DOHH2 (cell line): ENCODE measurements around the gene TLE7.

Source experiments
- H3F3A ChIP-seq: fragments of 200-600 bp; sonication (generic), shearing (Covaris generic); 2 replicates; pipeline ENCODE4 v1.6.0; 2016; ENCODE audit warnings: antibody characterized with exemption, mild to moderate bottlenecking; ENCODE audit not compliant: control insufficient read depth, insufficient read depth
- H3K27ac ChIP-seq: fragments of 200-600 bp; sonication (generic); 2 replicates; pipeline ENCODE4 v1.5.1; 2014; ENCODE audit warnings: low read depth, mild to moderate bottlenecking, low read length, moderate library complexity
- H3K27me3 ChIP-seq: fragments of 200-600 bp; sonication (generic); 2 replicates; pipeline ENCODE4 v1.6.1; 2014; ENCODE audit warnings: mild to moderate bottlenecking, low read length, mixed read lengths; ENCODE audit not compliant: control insufficient read depth
- H3K36me3 ChIP-seq: fragments of 200-600 bp; sonication (generic); 2 replicates; pipeline ENCODE4 v1.6.1; 2014; ENCODE audit warnings: mild to moderate bottlenecking, low read length, moderate library complexity, mixed read lengths; ENCODE audit not compliant: control insufficient read depth
- H3K4me1 ChIP-seq: fragments of 200-600 bp; sonication (generic); 2 replicates; pipeline ENCODE4 v1.6.1; 2014; ENCODE audit warnings: mild to moderate bottlenecking, low read length, mixed read lengths; ENCODE audit not compliant: control insufficient read depth
- H3K4me2 ChIP-seq: fragments of 200-600 bp; sonication (generic); 2 replicates; pipeline ENCODE4 v1.6.0; 2014; ENCODE audit warnings: mild to moderate bottlenecking, low read length, moderate library complexity
- H3K4me3 ChIP-seq: fragments of 200-600 bp; sonication (generic); 2 replicates; pipeline ENCODE4 v1.5.1; 2014; ENCODE audit warnings: mild to moderate bottlenecking, low read length, mixed read lengths
- H3K79me2 ChIP-seq: fragments of 200-600 bp; sonication (generic); 2 replicates; pipeline ENCODE4 v1.6.1; 2014; ENCODE audit warnings: mild to moderate bottlenecking, low read length, mixed read lengths; ENCODE audit not compliant: control insufficient read depth
- H3K9me2 ChIP-seq: fragments of 200-600 bp; sonication (generic); replicated peaks from 2 replicates; pipeline ENCODE4 v1.6.1; 2014; ENCODE audit warnings: mild to moderate bottlenecking, low read length, mixed read lengths; ENCODE audit not compliant: control insufficient read depth
- H3K9me3 ChIP-seq: fragments of 200-600 bp; sonication (generic); 2 replicates; pipeline ENCODE4 v1.6.1; 2014; ENCODE audit warnings: antibody characterized with exemption, low read length, mixed read lengths; ENCODE audit not compliant: control insufficient read depth, insufficient read depth
- H4K20me1 ChIP-seq: fragments of 200-600 bp; sonication (generic); 2 replicates; pipeline ENCODE4 v1.6.0; 2014; ENCODE audit warnings: low read depth, mild to moderate bottlenecking, antibody characterized with exemption, low read length, moderate library complexity; ENCODE audit not compliant: control insufficient read depth, insufficient read depth
- EZH2phosphoT487 ChIP-seq: fragments of 200-600 bp; sonication (generic); IDR thresholded peaks from 2 replicates; pipeline ENCODE4 v1.6.1; 2017; ENCODE audit warnings: borderline replicate concordance, mild to moderate bottlenecking, antibody characterized with exemption, low read length, moderate library complexity, mixed read lengths
- TF ChIP-seq, protein P1 (sequence below): fragments of 200-600 bp; sonication (generic); IDR thresholded peaks from one replicate; pipeline ENCODE4 v1.5.1; 2014; ENCODE audit warnings: antibody characterized with exemption, mild to moderate bottlenecking, low read depth, low read length; ENCODE audit not compliant: poor library complexity, severe bottlenecking

The TLE7 gene

DNA sequence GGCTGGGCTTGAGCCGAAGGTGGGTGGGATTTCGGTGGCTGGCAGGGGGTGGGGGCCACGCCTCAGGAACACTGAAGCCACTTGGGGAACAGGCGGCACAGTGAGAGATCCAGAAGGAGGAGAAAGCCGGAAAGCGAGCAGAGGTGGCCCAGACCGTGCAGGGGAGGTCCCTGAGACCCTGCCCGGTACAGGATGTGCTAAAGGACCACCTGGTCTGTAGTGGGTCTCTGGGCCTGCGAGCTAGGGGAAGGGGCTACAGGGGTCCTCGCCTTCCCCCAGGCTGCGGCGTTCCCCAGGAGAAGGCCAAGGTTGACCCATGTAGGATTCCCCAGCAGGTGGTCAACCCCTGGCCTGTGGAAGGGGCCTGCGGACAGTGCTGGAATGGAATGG lies at the start of gene TLE7:
Gene TLE7, minus strand, starts transcription at position 4 of the 390 bp plus-strand sequence. CDS start 8,730 bp downstream, outside the sequence.
- H4K20me1 ChIP-seq = no peaks in the 10 kb centered on the region
- H3K4me1 ChIP-seq = no peaks in the 10 kb centered on the region
- TF ChIP-seq, protein P1, sequence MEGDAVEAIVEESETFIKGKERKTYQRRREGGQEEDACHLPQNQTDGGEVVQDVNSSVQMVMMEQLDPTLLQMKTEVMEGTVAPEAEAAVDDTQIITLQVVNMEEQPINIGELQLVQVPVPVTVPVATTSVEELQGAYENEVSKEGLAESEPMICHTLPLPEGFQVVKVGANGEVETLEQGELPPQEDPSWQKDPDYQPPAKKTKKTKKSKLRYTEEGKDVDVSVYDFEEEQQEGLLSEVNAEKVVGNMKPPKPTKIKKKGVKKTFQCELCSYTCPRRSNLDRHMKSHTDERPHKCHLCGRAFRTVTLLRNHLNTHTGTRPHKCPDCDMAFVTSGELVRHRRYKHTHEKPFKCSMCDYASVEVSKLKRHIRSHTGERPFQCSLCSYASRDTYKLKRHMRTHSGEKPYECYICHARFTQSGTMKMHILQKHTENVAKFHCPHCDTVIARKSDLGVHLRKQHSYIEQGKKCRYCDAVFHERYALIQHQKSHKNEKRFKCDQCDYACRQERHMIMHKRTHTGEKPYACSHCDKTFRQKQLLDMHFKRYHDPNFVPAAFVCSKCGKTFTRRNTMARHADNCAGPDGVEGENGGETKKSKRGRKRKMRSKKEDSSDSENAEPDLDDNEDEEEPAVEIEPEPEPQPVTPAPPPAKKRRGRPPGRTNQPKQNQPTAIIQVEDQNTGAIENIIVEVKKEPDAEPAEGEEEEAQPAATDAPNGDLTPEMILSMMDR = no peak
- no peak for TF ChIP-seq EZH2phosphoT487
- H3K27me3 ChIP-seq = no peaks in the 10 kb centered on the region
- no peaks in the 10 kb centered on the region for H3K36me3 ChIP-seq
- H3K4me2 ChIP-seq = no peak within 1 kb of the TSS
- no peak within 1 kb of the TSS for H3K27ac ChIP-seq
- no peaks in the 10 kb centered on the region for H3K9me2 ChIP-seq
- H3K79me2 ChIP-seq = no peaks in the 10 kb centered on the region
- peaks cover 2% of the 10 kb centered on the region; the same call in 1 of the 2 replicates for H3K9me3 ChIP-seq
- no peak within 1 kb of the TSS for H3K4me3 ChIP-seq
- no peaks in the 10 kb centered on the region for H3F3A ChIP-seq

DNA sequence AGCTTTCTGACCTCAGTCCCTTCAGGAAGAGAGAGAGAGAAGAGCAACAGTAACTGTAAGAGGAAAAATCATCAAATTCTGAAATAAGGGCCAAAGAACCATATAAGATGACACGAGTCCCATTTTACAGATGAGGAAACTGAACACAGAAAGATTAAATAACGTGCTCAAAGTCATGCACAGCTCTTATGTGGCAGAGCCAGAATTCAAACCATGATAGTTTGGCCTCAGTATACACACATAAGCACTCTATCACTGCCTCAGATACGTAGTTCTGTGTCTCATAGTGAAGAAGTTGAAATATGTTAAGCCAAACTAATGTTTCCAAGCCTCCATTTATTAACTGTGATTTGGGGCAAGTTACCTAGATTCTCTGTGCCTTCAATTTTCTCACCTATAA lies 49.2 kb upstream of the TLE7 start:
- H3K9me3 ChIP-seq = no peaks in the 10 kb centered on the region
- H3K27me3 ChIP-seq = 0 out of 2 replicates have a peak, but pooled peaks cover 4% of the 10 kb centered on the region
- no peaks in the 10 kb centered on the region for H3K4me1 ChIP-seq
- no peak overlapping the region for H3K4me2 ChIP-seq
- H3K79me2 ChIP-seq = no peaks in the 10 kb centered on the region
- H3K27ac ChIP-seq = no peak overlapping the region
- H3K36me3 ChIP-seq = no peaks in the 10 kb centered on the region
- H4K20me1 ChIP-seq = no peaks in the 10 kb centered on the region
- no peaks in the 10 kb centered on the region for H3F3A ChIP-seq
- TF ChIP-seq, protein P1 = no peak
- no peak for TF ChIP-seq EZH2phosphoT487
- H3K4me3 ChIP-seq = no peak overlapping the region
- H3K9me2 ChIP-seq = no peaks in the 10 kb centered on the region

DNA sequence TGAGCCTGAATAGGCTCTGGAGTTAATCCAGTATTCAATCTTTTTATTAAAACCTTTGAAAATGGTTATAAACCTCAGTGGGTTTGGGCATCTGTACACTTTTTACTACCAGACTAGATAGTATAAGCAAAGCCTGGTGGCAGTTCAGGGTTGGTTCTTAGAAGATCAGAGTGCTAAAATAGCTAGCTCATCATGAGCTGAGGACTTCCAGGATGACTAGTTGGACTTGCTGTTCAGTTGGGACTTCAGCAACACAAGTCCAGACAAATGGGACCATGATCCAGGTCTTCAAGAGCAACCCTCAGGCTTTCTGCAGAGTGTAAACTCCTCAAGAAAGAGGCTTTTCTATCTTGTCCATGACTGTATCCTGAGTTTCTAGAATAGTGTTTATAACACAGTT lies 48.5 kb upstream of the TLE7 start:
- Histone ChIP-seq H3K4me3 (no peak overlapping the region), H3K79me2 (no peaks in the 10 kb centered on the region), H3K27me3 (0 out of 2 replicates have a peak, but pooled peaks cover 4% of the 10 kb centered on the region), H3F3A (no peaks in the 10 kb centered on the region), H3K36me3 (no peaks in the 10 kb centered on the region), H3K9me2 (no peaks in the 10 kb centered on the region), H3K4me2 (no peak overlapping the region), H4K20me1 (no peaks in the 10 kb centered on the region), H3K9me3 (no peaks in the 10 kb centered on the region), H3K27ac (no peak overlapping the region), H3K4me1 (no peaks in the 10 kb centered on the region)
- TF ChIP-seq, protein P1 = no peak
- TF ChIP-seq EZH2phosphoT487 = no peak

DNA sequence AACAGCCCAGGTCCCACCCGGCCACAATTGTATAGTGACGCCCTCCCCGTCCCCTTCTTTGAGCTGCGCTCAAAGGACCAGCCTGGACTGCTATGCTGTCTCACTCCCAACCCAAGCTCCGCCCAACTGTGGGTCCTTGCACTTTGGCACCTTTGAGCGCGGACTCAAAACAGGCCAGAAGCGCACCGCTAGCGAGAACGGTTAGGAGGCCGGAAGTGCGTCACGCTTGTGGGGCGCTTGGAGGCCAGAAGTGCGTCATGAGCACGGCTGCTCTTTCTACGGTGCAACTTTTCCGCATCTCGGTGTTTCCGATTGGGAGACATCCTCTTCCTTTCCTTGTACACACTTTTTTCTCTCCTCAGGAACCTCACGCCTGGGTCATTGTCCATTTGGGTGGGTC lies 47.3 kb upstream of the TLE7 start, which contains the start of gene ZNF19:
Gene ZNF19, minus strand, starts transcription at position 203 of the 400 bp plus-strand sequence. CDS start 7,210 bp downstream, outside the sequence.
- Histone ChIP-seq H3K4me2 (no peak within 1 kb of the TSS), H3K4me1 (peaks cover 5% of the 10 kb centered on the region), H3K27ac (no peak within 1 kb of the TSS), H4K20me1 (no peaks in the 10 kb centered on the region), H3K4me3 (no peak within 1 kb of the TSS), H3K36me3 (no peaks in the 10 kb centered on the region), H3K9me2 (no peaks in the 10 kb centered on the region), H3K79me2 (no peaks in the 10 kb centered on the region), H3K9me3 (no peaks in the 10 kb centered on the region), H3F3A (no peaks in the 10 kb centered on the region), H3K27me3 (0 out of 2 replicates have a peak, but pooled peaks cover 4% of the 10 kb centered on the region)
- TF ChIP-seq EZH2phosphoT487 = no peak
- TF ChIP-seq, protein P1 = no peak
